DOHH2 (cell line): Measurements from ENCODE around the gene ORAI1.

Source experiments
- EZH2phosphoT487 ChIP-seq: fragments of 200-600 bp; sonication (generic); IDR thresholded peaks from 2 replicates; pipeline ENCODE4 v1.6.1; 2017; ENCODE audit warnings: borderline replicate concordance, mild to moderate bottlenecking, antibody characterized with exemption, low read length, moderate library complexity, mixed read lengths
- TF ChIP-seq, protein P1 (sequence below): fragments of 200-600 bp; sonication (generic); IDR thresholded peaks from one replicate; pipeline ENCODE4 v1.5.1; 2014; ENCODE audit warnings: antibody characterized with exemption, mild to moderate bottlenecking, low read depth, low read length; ENCODE audit not compliant: poor library complexity, severe bottlenecking

DNA sequence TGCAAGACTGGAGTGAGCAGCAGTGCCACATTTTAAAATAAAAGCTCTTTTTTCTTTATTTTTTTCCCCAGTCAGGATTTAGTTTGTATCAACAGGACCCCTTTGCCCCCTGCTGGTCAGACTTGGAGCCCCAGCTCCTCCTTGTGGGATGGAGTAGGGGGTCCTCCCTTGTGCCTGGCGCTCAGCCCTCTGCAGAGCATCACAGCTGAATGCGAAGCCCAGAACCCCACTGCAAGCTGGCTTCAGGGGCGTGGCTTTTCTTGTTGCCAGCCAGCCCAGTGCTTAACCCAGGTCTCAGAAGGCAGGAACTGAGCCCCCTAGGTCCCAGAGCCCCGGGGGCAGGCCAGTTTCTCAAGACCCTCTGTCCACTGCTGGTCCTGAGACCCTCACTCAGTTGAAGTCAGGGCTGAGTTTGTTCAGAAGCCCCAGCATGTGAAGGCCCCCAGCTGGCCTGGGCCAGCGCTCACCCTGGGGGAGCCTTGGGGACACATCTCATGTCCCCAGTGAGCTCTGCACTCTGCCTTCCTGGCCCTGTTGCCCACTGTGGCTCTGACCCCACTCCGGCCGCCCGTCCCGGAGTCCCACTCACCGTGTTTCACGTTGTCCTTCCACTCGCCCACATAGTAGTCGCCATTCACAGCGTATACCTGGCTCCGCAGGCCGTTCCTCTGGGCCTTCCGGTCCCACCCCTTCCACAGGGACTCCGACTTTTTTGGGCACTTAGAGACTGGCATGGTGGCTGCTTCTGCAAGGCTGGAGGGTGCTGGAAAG, 42.6 kb downstream of the ORAI1 start:
- TF ChIP-seq, protein P1, sequence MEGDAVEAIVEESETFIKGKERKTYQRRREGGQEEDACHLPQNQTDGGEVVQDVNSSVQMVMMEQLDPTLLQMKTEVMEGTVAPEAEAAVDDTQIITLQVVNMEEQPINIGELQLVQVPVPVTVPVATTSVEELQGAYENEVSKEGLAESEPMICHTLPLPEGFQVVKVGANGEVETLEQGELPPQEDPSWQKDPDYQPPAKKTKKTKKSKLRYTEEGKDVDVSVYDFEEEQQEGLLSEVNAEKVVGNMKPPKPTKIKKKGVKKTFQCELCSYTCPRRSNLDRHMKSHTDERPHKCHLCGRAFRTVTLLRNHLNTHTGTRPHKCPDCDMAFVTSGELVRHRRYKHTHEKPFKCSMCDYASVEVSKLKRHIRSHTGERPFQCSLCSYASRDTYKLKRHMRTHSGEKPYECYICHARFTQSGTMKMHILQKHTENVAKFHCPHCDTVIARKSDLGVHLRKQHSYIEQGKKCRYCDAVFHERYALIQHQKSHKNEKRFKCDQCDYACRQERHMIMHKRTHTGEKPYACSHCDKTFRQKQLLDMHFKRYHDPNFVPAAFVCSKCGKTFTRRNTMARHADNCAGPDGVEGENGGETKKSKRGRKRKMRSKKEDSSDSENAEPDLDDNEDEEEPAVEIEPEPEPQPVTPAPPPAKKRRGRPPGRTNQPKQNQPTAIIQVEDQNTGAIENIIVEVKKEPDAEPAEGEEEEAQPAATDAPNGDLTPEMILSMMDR = peak; percentile 78
- TF ChIP-seq EZH2phosphoT487 = no peak
